ENCODE data around the gene RAPSN.

GRCh38 chr11:47446833-47447232 lies 2.1 kb downstream of the RAPSN start:
- TF ChIP-seq NANOG (IDR thresholded peaks at IDR 0.05; ENCODE audit: borderline replicate concordance) (no peak), CTCF (conservative IDR thresholded peaks at IDR 0.05; ENCODE audit: low read depth in 2 of 2) (no peak), CREB1 (CRISPR knock-in tag; IDR thresholded peaks at IDR 0.05; ENCODE audit: low read depth) (no peak), POLR2AphosphoS5 (IDR thresholded peaks at IDR 0.05; ENCODE audit: low read depth) (no peak), REST (IDR thresholded peaks at IDR 0.05; ENCODE audit: unreplicated experiment) (no peak), EZH2 (IDR thresholded peaks at IDR 0.05; ENCODE audit: low read depth, unreplicated experiment) (no peak), EZH2phosphoT487 (IDR thresholded peaks at IDR 0.05; ENCODE audit: unreplicated experiment) (no peak), ETS1 (IDR thresholded peaks at IDR 0.05) (no peak), ZNF331 (CRISPR knock-in tag; IDR thresholded peaks at IDR 0.05; ENCODE audit: low read depth) (no peak)
